Breast epithelium (tissue), 3 donors: ENCODE data around the gene ZNF536.

Experiments
- CTCF ChIP-seq, 3 donors: fragments of 450-650 bp; IDR thresholded peaks; one replicate each; pipeline ENCODE4 v1.5.1; 2016 to 2017; ENCODE audit warnings: antibody characterized with exemption in 3 of 3, mild to moderate bottlenecking in 3 of 3, moderate library complexity in 3 of 3
- POLR2A ChIP-seq: fragments of 450-650 bp; IDR thresholded peaks from one replicate; pipeline ENCODE4 v1.6.1; 2016; ENCODE audit warnings: antibody characterized with exemption, mild to moderate bottlenecking, moderate library complexity

DNA sequence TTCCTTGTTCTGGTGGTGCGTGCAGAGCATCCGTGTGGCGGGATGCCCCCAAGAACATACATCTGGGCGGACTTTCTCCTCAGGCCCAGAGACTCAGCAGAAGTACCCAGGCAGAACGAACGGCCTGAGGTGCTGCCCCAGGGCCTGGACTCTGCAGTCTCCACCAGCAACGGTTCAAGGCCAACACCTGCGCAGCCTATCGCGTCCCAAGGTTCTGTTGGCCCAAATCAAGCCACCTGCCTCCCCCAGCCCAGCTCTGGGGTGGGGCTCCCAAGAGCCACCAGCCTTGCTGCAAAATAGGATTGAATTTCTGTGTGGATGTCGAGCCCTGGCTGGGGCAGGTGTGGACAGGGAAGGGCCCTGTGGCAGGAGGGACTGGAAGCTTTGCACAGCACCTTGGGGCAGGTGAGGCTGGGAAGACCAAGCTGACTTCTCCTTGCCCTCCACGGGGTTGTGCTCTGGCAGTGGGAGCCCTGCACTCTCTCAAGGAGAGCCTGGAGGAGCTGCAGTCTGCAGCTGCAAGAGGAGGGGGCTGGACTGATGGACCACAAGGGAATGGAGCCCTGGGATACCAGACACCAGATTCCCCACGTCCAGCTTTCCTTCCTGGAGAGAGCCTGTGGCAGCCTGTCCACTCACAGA is 146.9 kb downstream of the ZNF536 start:
- no peak for TF ChIP-seq CTCF (IDR thresholded peaks at IDR 0.05)
- no peak for TF ChIP-seq POLR2A
